T47D (cell line): Measurements from ENCODE around the gene NR3C2.
A peak's percentile ranks its signal among the peaks of the same experiment; 100 is the strongest.

Experiments used
- DNase-seq, 2 experiments: peaks; one replicate each; pipeline versions ENCODE4 v3.0.0 to v3.0.0-alpha.2; 2011 to 2012; ENCODE audit warnings: low read depth in 1 of 2, low spot score in 1 of 2
- JUND ChIP-seq: IDR thresholded peaks from 2 replicates; pipeline ENCODE4 v1.6.1; 2012; ENCODE audit warnings: low read depth
- in situ Hi-C: cut with HindIII; loops from 2 replicates; pipeline ENCODE4 v1.10.0; 2016; ENCODE audit warnings: low sequenced_read_pairs, low pct_unique_long_range_greater_than_20kb

Gene NR3C2

GRCh38 chr4:148120216-148120615 is 322.0 kb downstream of the NR3C2 start:
- no peak for DNase-seq
- TF ChIP-seq JUND = no peak
- in situ Hi-C loops = no loop called here

- in situ Hi-C loops = no loop called here
- no peak for DNase-seq
- no peak for TF ChIP-seq JUND
These were observed 323.6 kb downstream of the NR3C2 start for GRCh38 chr4:148118633-148119032.

GRCh38 chr4:148118179-148118578 is 324.0 kb downstream of the NR3C2 start:
- no peak for TF ChIP-seq JUND
- no peak for DNase-seq
- in situ Hi-C loops = no loop called here

- in situ Hi-C loops = no loop called here
- no peak for TF ChIP-seq JUND
- peak in 1 of 2 experiments; percentile 4 for DNase-seq
These were observed 325.2 kb downstream of the NR3C2 start for GRCh38 chr4:148116969-148117368.

GRCh38 chr4:148116264-148116663 is 325.9 kb downstream of the NR3C2 start:
- in situ Hi-C loops = no loop called here
- TF ChIP-seq JUND = no peak

GRCh38 chr4:148114436-148114835 is 327.8 kb downstream of the NR3C2 start:
- no peak for DNase-seq
- no peak for TF ChIP-seq JUND
- in situ Hi-C loops = no loop called here

More at GRCh38 chr4:148116264-148116663, 325.9 kb downstream of the NR3C2 start:
- peak in 1 of 2 experiments; percentile 5 for DNase-seq

GRCh38 chr4:148112231-148112982 is 329.8 kb downstream of the NR3C2 start:
- no peak for TF ChIP-seq JUND
- in situ Hi-C loops = no loop called here
- no peak for DNase-seq

- in situ Hi-C loops = no loop called here
- no peak for TF ChIP-seq JUND
- DNase-seq = no peak
These were observed 332.0 kb downstream of the NR3C2 start for GRCh38 chr4:148110169-148110568.

- in situ Hi-C loops = no loop called here
- no peak for TF ChIP-seq JUND
- DNase-seq = no peak
These were observed 333.0 kb downstream of the NR3C2 start for GRCh38 chr4:148109216-148109615.

- TF ChIP-seq JUND = no peak
- in situ Hi-C loops = no loop called here
- no peak for DNase-seq
These were observed 333.4 kb downstream of the NR3C2 start for GRCh38 chr4:148108766-148109165.

GRCh38 chr4:148103597-148104355 is 338.4 kb downstream of the NR3C2 start:
- in situ Hi-C loops = no loop called here
- no peak for TF ChIP-seq JUND
- DNase-seq = no peak

- DNase-seq = no peak
- no peak for TF ChIP-seq JUND
- in situ Hi-C loops = no loop called here
These were observed 340.4 kb downstream of the NR3C2 start for GRCh38 chr4:148101790-148102189.

GRCh38 chr4:148101235-148101634 is 341.0 kb downstream of the NR3C2 start:
- in situ Hi-C loops = no loop called here
- DNase-seq = no peak
- no peak for TF ChIP-seq JUND

GRCh38 chr4:148097801-148098200 is 344.4 kb downstream of the NR3C2 start:
- DNase-seq = no peak
- no peak for TF ChIP-seq JUND
- in situ Hi-C loops = no loop called here
